Breast epithelium (tissue), 3 donors: Measurements from ENCODE around the gene MAGEE2.
"Not testable (repeated sequence)": the region's sequence is repeated elsewhere in the genome, so short reads cannot be mapped to it uniquely, and the experiment has no call there.

ENCODE experiments used
- CTCF ChIP-seq, 3 donors: fragments of 450-650 bp; IDR thresholded peaks; one replicate each; pipeline ENCODE4 v1.5.1; 2016 to 2017; ENCODE audit warnings: antibody characterized with exemption in 3 of 3, mild to moderate bottlenecking in 3 of 3, moderate library complexity in 3 of 3
- POLR2A ChIP-seq: fragments of 450-650 bp; IDR thresholded peaks from one replicate; pipeline ENCODE4 v1.6.1; 2016; ENCODE audit warnings: antibody characterized with exemption, mild to moderate bottlenecking, moderate library complexity
- POLR2AphosphoS5 ChIP-seq, 3 donors: sonication (generic); formaldehyde crosslinking; IDR thresholded peaks; one replicate each; pipeline ENCODE4 v1.6.1; 2017; ENCODE audit warnings: antibody characterized with exemption in 3 of 3

DNA sequence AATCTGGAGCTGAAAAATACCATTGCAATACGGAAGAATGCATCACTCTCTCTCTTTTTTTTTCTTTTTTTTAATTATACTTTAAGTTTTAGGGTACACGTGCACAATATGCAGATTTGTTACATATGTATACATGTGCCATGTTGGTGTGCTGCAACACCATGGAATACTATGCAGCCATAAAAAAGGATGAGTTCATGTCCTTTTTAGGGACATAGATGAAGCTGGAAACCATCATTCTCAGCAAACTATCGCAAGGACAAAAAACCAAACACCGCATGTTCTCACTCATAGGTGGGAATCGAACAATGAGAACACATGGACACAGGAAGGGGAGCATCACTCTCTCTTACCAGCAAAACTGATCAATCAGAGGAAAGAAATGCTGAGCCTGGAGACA, 17.0 kb downstream of the MAGEE2 start:
- not testable (repeated sequence) for TF ChIP-seq CTCF (IDR thresholded peaks at IDR 0.05); POLR2AphosphoS5 (IDR thresholded peaks at IDR 0.05); POLR2A
